ENCODE data around the gene PBXIP1. TPM values are rescaled to one million over a fixed set of nuclear protein-coding genes. Genes with fewer than 3 reads are reported as not detected.

Gene PBXIP1
- total and polyA plus RNA-seq, 2 of the 13 experiments (the other 11 are each of a cell fraction or from before 2014, with no cell fraction given) = 16.3 to 31.9 TPM

DNA sequence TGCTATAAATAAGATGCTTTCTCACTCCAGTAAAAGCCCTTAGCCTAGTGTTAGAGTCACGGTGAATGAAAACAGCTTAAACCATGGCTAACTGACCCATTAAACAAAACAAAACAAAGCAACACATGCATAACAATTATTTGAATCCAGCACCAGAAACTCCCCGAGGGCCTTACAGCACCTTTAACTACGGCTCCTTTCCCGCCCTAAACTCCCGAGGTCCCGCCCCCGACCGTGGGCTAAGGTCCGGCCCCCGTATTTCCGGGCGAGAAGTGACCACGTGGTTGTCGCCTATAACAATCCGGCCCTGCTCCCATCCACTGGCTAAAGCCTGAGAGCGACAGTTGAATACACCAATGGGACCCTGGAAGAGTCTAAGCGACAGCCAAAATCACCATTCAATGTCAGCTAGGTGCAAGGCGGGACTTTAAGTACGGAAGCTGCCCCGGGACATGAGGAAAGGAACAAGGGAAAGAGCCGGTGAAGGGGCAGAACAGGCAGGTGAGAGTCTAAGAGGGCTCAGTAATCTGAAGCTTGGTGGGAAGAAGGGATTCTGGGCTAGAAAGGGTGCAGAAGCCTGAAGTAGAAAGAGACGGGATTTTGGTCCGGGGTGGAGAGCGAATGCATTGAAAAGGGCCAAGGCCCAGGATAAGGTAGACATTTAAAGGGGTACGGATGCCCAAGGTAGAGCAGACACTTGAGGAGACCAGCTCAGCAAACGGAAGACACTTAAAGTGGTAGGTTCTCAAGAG lies 27.2 kb upstream of the PBXIP1 start, which contains the start of gene FLAD1 (continued):
- peak; percentile 74 for TF ChIP-seq MED8 (CRISPR knock-in tag; IDR thresholded peaks at IDR 0.05; ENCODE audit: insufficient replicate concordance)
- TF ChIP-seq ZNF850 (CRISPR knock-in tag; conservative IDR thresholded peaks at IDR 0.05) = no peak
- no peak for TF ChIP-seq KDM3A (CRISPR knock-in tag; IDR thresholded peaks at IDR 0.05; ENCODE audit: low read depth)
- TF ChIP-seq, protein P1, sequence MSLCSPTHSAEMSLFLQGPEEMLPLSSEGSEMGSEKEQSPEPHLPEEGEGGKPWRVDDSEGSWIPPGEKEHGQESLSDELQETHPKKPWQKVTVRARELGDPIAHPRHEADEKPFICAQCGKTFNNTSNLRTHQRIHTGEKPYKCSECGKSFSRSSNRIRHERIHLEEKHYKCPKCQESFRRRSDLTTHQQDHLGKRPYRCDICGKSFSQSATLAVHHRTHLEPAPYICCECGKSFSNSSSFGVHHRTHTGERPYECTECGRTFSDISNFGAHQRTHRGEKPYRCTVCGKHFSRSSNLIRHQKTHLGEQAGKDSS (CRISPR knock-in tag; IDR thresholded peaks at IDR 0.05; ENCODE audit: borderline replicate concordance, low read depth) = 0 out of 2 replicates have a peak, but pooled peaks have one; percentile 47
- TF ChIP-seq ETV5 (CRISPR knock-in tag; IDR thresholded peaks at IDR 0.05; ENCODE audit: borderline replicate concordance) = no peak; the same call in 1 of the 2 replicates
- no peak for TF ChIP-seq PRMT3 (CRISPR knock-in tag; IDR thresholded peaks at IDR 0.05; ENCODE audit: borderline replicate concordance, low read depth)
- TF ChIP-seq PHF21A (CRISPR knock-in tag; IDR thresholded peaks at IDR 0.05) = peak; percentile 71
- no peak for TF ChIP-seq ESRRA (CRISPR knock-in tag; IDR thresholded peaks at IDR 0.05; ENCODE audit: low read depth)
- peak; percentile 74; the same call in 1 of the 2 replicates for TF ChIP-seq KMT2A (CRISPR knock-in tag; IDR thresholded peaks at IDR 0.05)
- no peak for TF ChIP-seq ISL2 (CRISPR knock-in tag; IDR thresholded peaks at IDR 0.05)
- TF ChIP-seq HOXD1 (CRISPR knock-in tag; IDR thresholded peaks at IDR 0.05) = no peak
- no peak for TF ChIP-seq CENPX (CRISPR knock-in tag; IDR thresholded peaks at IDR 0.05)
- TF ChIP-seq, protein P2, sequence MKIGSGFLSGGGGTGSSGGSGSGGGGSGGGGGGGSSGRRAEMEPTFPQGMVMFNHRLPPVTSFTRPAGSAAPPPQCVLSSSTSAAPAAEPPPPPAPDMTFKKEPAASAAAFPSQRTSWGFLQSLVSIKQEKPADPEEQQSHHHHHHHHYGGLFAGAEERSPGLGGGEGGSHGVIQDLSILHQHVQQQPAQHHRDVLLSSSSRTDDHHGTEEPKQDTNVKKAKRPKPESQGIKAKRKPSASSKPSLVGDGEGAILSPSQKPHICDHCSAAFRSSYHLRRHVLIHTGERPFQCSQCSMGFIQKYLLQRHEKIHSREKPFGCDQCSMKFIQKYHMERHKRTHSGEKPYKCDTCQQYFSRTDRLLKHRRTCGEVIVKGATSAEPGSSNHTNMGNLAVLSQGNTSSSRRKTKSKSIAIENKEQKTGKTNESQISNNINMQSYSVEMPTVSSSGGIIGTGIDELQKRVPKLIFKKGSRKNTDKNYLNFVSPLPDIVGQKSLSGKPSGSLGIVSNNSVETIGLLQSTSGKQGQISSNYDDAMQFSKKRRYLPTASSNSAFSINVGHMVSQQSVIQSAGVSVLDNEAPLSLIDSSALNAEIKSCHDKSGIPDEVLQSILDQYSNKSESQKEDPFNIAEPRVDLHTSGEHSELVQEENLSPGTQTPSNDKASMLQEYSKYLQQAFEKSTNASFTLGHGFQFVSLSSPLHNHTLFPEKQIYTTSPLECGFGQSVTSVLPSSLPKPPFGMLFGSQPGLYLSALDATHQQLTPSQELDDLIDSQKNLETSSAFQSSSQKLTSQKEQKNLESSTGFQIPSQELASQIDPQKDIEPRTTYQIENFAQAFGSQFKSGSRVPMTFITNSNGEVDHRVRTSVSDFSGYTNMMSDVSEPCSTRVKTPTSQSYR (CRISPR knock-in tag; IDR thresholded peaks at IDR 0.05; ENCODE audit: borderline replicate concordance) = no peak
- TF ChIP-seq, protein P3, sequence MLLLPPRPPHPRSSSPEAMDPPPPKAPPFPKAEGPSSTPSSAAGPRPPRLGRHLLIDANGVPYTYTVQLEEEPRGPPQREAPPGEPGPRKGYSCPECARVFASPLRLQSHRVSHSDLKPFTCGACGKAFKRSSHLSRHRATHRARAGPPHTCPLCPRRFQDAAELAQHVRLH (CRISPR knock-in tag; IDR thresholded peaks at IDR 0.05; ENCODE audit: borderline replicate concordance, low read depth) = peak; percentile 75
- TF ChIP-seq ELF3 (CRISPR knock-in tag; IDR thresholded peaks at IDR 0.05) = peak; percentile 68
- no peak for TF ChIP-seq ZNF333 (CRISPR knock-in tag; IDR thresholded peaks at IDR 0.05; ENCODE audit: borderline replicate concordance)
- TF ChIP-seq TCF7L2 (IDR thresholded peaks at IDR 0.05; ENCODE audit: low read depth, low read length) = no peak
- no peak for TF ChIP-seq ZBED4 (CRISPR knock-in tag; IDR thresholded peaks at IDR 0.05; ENCODE audit: borderline replicate concordance)
- peak; percentile 70 for TF ChIP-seq ZMYM4 (CRISPR knock-in tag; IDR thresholded peaks at IDR 0.05)
- no peak for TF ChIP-seq ZNF563 (CRISPR knock-in tag; IDR thresholded peaks at IDR 0.05)
- TF ChIP-seq BHLHE40 (IDR thresholded peaks at IDR 0.05; ENCODE audit: low read length) = no peak
- TF ChIP-seq ZSCAN31 (CRISPR knock-in tag; IDR thresholded peaks at IDR 0.05; ENCODE audit: low read depth) = no peak
- no peak for TF ChIP-seq KDM5B (CRISPR knock-in tag; IDR thresholded peaks at IDR 0.05; ENCODE audit: borderline replicate concordance)
